Activated naive CD8-positive, alpha-beta T cell treated with anti-CD3 and anti-CD28 coated beads, Interleukin-2, amount 10 ng/mL, durations not matched to agents 7 days and 5 days (primary cell): ENCODE measurements around the gene PTK7. TPM values are rescaled to one million over a fixed set of nuclear protein-coding genes. Genes with fewer than 3 reads are reported as not detected.
A peak's percentile ranks its signal among the peaks of the same experiment; 100 is the strongest.

Experiments used
- ATAC-seq: fragments of 150-1000 bp; cut with Tn5 transposase; one replicate; pipeline ENCODE4 v1.10.0; 2021; ENCODE audit warnings: low read depth, moderate library complexity
- POLR2A ChIA-PET: fragments of 350-600 bp; sonication (Branson Sonifier 250); formaldehyde crosslinking; loops from one replicate; lab custom pipeline; 2021; ENCODE audit warnings: antibody characterized with exemption; lab: Charles Lee
- DNase-seq: peaks from one replicate; pipeline ENCODE4 v3.0.0; 2021
- H3K27ac Mint-ChIP-seq: one replicate; pipeline ENCODE4 v1.8.0; 2022; ENCODE audit warnings: mild to moderate bottlenecking, mixed read lengths
- H3K27me3 Mint-ChIP-seq: one replicate; pipeline ENCODE4 v1.8.0; 2022; ENCODE audit warnings: mild to moderate bottlenecking, moderate library complexity, mixed read lengths
- H3K36me3 Mint-ChIP-seq: one replicate; pipeline ENCODE4 v1.8.0; 2021; ENCODE audit warnings: mild to moderate bottlenecking, mixed read lengths
- H3K4me1 Mint-ChIP-seq: one replicate; pipeline ENCODE4 v1.8.0; 2021; ENCODE audit warnings: mixed read lengths
- H3K4me3 Mint-ChIP-seq: one replicate; pipeline ENCODE4 v1.8.0; 2022; ENCODE audit warnings: mild to moderate bottlenecking, moderate library complexity, mixed read lengths
- H3K9me3 Mint-ChIP-seq: one replicate; pipeline ENCODE4 v1.8.0; 2021; ENCODE audit warnings: mixed read lengths
- total RNA-seq, 2 experiments: library from RNA; stranded (reverse); gene quantifications; one replicate each; pipeline ENCODE4 v1.2.3, GENCODE V29; 2021

Gene PTK7
- total RNA-seq = 1 to 10 TPM; 1.4 to 1.9 TPM

GRCh38 chr6:43075670-43076463 lies at the start of gene PTK7:
TSS of gene PTK7 (plus strand) at chr6:43076314. CDS start at chr6:43076489, 175 bp downstream.
- H3K4me3 Mint-ChIP-seq = peak within 1 kb of the TSS; percentile 43
- POLR2A ChIA-PET = no interaction called here

GRCh38 chr6:43026365-43026764 lies 49.7 kb upstream of the PTK7 start:
- Mint-ChIP-seq H3K4me3 (no peak overlapping the region), H3K9me3 (no peaks in the 10 kb centered on the region), H3K4me1 (peaks cover 8% of the 10 kb centered on the region), H3K27ac (no peak overlapping the region), H3K36me3 (peaks cover 29% of the 10 kb centered on the region), H3K27me3 (no peaks in the 10 kb centered on the region)
- POLR2A ChIA-PET = no interaction called here
- DNase-seq = no peak
- ATAC-seq = no peak

More at GRCh38 chr6:43075670-43076463, at the start of gene PTK7:
- ATAC-seq (peak; percentile 48), DNase-seq (no peak)
- H3K36me3 Mint-ChIP-seq = no peaks in the 10 kb centered on the region
- H3K4me1 Mint-ChIP-seq = no peaks in the 10 kb centered on the region
- peaks cover 36% of the 10 kb centered on the region for H3K27me3 Mint-ChIP-seq
- H3K27ac Mint-ChIP-seq = no peak within 1 kb of the TSS
- no peaks in the 10 kb centered on the region for H3K9me3 Mint-ChIP-seq

- POLR2A ChIA-PET = interaction anchor here (1.4 kb wide), 1 partner anchor 9 kb away, joined by 3 read pairs; no protein-coding TSS in a partner anchor
- Mint-ChIP-seq H3K36me3 (peaks cover 35% of the 10 kb centered on the region), H3K9me3 (no peaks in the 10 kb centered on the region), H3K27ac (no peak overlapping the region), H3K27me3 (no peaks in the 10 kb centered on the region), H3K4me1 (peaks cover 12% of the 10 kb centered on the region), H3K4me3 (no peak overlapping the region)
- ATAC-seq (no peak), DNase-seq (no peak)
Measured at GRCh38 chr6:43029120-43029519, 47.0 kb upstream of the PTK7 start.

GRCh38 chr6:43032326-43032725 lies 43.8 kb upstream of the PTK7 start:
- ATAC-seq = no peak
- no peak for DNase-seq
- Mint-ChIP-seq H3K4me1 (peaks cover 8% of the 10 kb centered on the region), H3K4me3 (no peak overlapping the region), H3K27me3 (no peaks in the 10 kb centered on the region), H3K27ac (no peak overlapping the region), H3K36me3 (peaks cover 21% of the 10 kb centered on the region), H3K9me3 (no peaks in the 10 kb centered on the region)
- POLR2A ChIA-PET = no interaction called here

GRCh38 chr6:43033496-43034189 lies 42.5 kb upstream of the PTK7 start:
- DNase-seq = no peak
- H3K4me3 Mint-ChIP-seq = no peak overlapping the region
- H3K9me3 Mint-ChIP-seq = no peaks in the 10 kb centered on the region
- H3K36me3 Mint-ChIP-seq = peaks cover 18% of the 10 kb centered on the region
- POLR2A ChIA-PET = interaction anchor here (0.7 kb wide), 1 partner anchor 424 kb away, joined by 3 read pairs; no protein-coding TSS in a partner anchor
- no peaks in the 10 kb centered on the region for H3K27me3 Mint-ChIP-seq
- ATAC-seq = no peak
- no peak overlapping the region for H3K27ac Mint-ChIP-seq
- peaks cover 5% of the 10 kb centered on the region for H3K4me1 Mint-ChIP-seq

GRCh38 chr6:43034190-43034525 lies 42.0 kb upstream of the PTK7 start:
- H3K27me3 Mint-ChIP-seq = no peaks in the 10 kb centered on the region
- H3K9me3 Mint-ChIP-seq = no peaks in the 10 kb centered on the region
- DNase-seq (no peak), ATAC-seq (no peak)
- no peak overlapping the region for H3K27ac Mint-ChIP-seq
- H3K4me3 Mint-ChIP-seq = no peak overlapping the region
- POLR2A ChIA-PET = interaction anchor here (1.8 kb wide), 1 partner anchor 13 kb away, joined by 5 read pairs; the partner anchor contains the start of gene RRP36
- H3K36me3 Mint-ChIP-seq = peaks cover 18% of the 10 kb centered on the region
- peaks cover 5% of the 10 kb centered on the region for H3K4me1 Mint-ChIP-seq

GRCh38 chr6:43035495-43036194 lies 40.5 kb upstream of the PTK7 start:
- Mint-ChIP-seq H3K27ac (no peak overlapping the region), H3K9me3 (no peaks in the 10 kb centered on the region), H3K36me3 (peaks cover 17% of the 10 kb centered on the region), H3K27me3 (no peaks in the 10 kb centered on the region), H3K4me3 (no peak overlapping the region), H3K4me1 (peaks cover 8% of the 10 kb centered on the region)
- POLR2A ChIA-PET = interaction anchor here (1.8 kb wide), 1 partner anchor 14 kb away, joined by 5 read pairs; the partner anchor contains the start of gene RRP36
- ATAC-seq = no peak
- DNase-seq = no peak

- Mint-ChIP-seq H3K27ac (peak overlapping the region; percentile 43), H3K36me3 (peaks cover 15% of the 10 kb centered on the region), H3K4me3 (no peak overlapping the region), H3K27me3 (no peaks in the 10 kb centered on the region), H3K9me3 (no peaks in the 10 kb centered on the region), H3K4me1 (peaks cover 7% of the 10 kb centered on the region)
- ATAC-seq (no peak), DNase-seq (no peak)
- POLR2A ChIA-PET = interaction anchor here (1.5 kb wide), 1 partner anchor 17 kb away, joined by 3 read pairs; the partner anchor contains the start of gene CUL7
Measured at GRCh38 chr6:43036712-43037111, 39.4 kb upstream of the PTK7 start.

- Mint-ChIP-seq H3K27ac (peak overlapping the region; percentile 43), H3K36me3 (peaks cover 12% of the 10 kb centered on the region), H3K9me3 (no peaks in the 10 kb centered on the region), H3K4me1 (peaks cover 6% of the 10 kb centered on the region), H3K27me3 (no peaks in the 10 kb centered on the region), H3K4me3 (no peak overlapping the region)
- DNase-seq (no peak), ATAC-seq (no peak)
- POLR2A ChIA-PET = interaction anchor here (0.8 to 1.5 kb wide), 2 partner anchors 16 kb away, joined by 3 read pairs; partner anchors contain the start of genes CUL7 and RRP36
Measured at GRCh38 chr6:43037197-43037596, 38.9 kb upstream of the PTK7 start.

- no peak overlapping the region for H3K4me3 Mint-ChIP-seq
- POLR2A ChIA-PET = interaction anchor here (0.8 to 1.5 kb wide), 2 partner anchors 16 to 17 kb away, joined by 3 read pairs; partner anchors contain the start of genes CUL7 and RRP36
- H3K9me3 Mint-ChIP-seq = no peaks in the 10 kb centered on the region
- ATAC-seq (no peak), DNase-seq (no peak)
- H3K27me3 Mint-ChIP-seq = no peaks in the 10 kb centered on the region
- H3K27ac Mint-ChIP-seq = no peak overlapping the region
- H3K36me3 Mint-ChIP-seq = peaks cover 12% of the 10 kb centered on the region
- peaks cover 6% of the 10 kb centered on the region for H3K4me1 Mint-ChIP-seq
Measured at GRCh38 chr6:43037706-43038105, 38.4 kb upstream of the PTK7 start.

GRCh38 chr6:43038727-43039126 lies 37.4 kb upstream of the PTK7 start:
- peaks cover 8% of the 10 kb centered on the region for H3K36me3 Mint-ChIP-seq
- no peaks in the 10 kb centered on the region for H3K9me3 Mint-ChIP-seq
- POLR2A ChIA-PET = interaction anchor here (1.0 kb wide), 1 partner anchor 15 kb away, joined by 3 read pairs; the partner anchor contains the start of gene CUL7

GRCh38 chr6:43040542-43041257 lies 35.4 kb upstream of the PTK7 start:
- H3K4me1 Mint-ChIP-seq = peaks cover 3% of the 10 kb centered on the region
- H3K36me3 Mint-ChIP-seq = peaks cover 8% of the 10 kb centered on the region
- H3K9me3 Mint-ChIP-seq = no peaks in the 10 kb centered on the region
- H3K27me3 Mint-ChIP-seq = no peaks in the 10 kb centered on the region
- no peak overlapping the region for H3K4me3 Mint-ChIP-seq
- POLR2A ChIA-PET = interaction anchor here (0.5 to 1.2 kb wide), 2 partner anchors 19 to 251 kb away, joined by 3 read pairs; partner anchors contain the start of genes KLC4 and MRPL2
- H3K27ac Mint-ChIP-seq = peak overlapping the region; percentile 42
- DNase-seq = no peak
- ATAC-seq = no peak

More at GRCh38 chr6:43038727-43039126, 37.4 kb upstream of the PTK7 start:
- H3K27ac Mint-ChIP-seq = no peak overlapping the region
- DNase-seq = no peak
- H3K4me3 Mint-ChIP-seq = no peak overlapping the region
- no peaks in the 10 kb centered on the region for H3K27me3 Mint-ChIP-seq
- peaks cover 3% of the 10 kb centered on the region for H3K4me1 Mint-ChIP-seq
- ATAC-seq = no peak
